ENCODE measurements around the gene PRIM1.
"Not testable (repeated sequence)": the region's sequence is repeated elsewhere in the genome, so short reads cannot be mapped to it uniquely, and the experiment has no call there.

The PRIM1 gene

DNA sequence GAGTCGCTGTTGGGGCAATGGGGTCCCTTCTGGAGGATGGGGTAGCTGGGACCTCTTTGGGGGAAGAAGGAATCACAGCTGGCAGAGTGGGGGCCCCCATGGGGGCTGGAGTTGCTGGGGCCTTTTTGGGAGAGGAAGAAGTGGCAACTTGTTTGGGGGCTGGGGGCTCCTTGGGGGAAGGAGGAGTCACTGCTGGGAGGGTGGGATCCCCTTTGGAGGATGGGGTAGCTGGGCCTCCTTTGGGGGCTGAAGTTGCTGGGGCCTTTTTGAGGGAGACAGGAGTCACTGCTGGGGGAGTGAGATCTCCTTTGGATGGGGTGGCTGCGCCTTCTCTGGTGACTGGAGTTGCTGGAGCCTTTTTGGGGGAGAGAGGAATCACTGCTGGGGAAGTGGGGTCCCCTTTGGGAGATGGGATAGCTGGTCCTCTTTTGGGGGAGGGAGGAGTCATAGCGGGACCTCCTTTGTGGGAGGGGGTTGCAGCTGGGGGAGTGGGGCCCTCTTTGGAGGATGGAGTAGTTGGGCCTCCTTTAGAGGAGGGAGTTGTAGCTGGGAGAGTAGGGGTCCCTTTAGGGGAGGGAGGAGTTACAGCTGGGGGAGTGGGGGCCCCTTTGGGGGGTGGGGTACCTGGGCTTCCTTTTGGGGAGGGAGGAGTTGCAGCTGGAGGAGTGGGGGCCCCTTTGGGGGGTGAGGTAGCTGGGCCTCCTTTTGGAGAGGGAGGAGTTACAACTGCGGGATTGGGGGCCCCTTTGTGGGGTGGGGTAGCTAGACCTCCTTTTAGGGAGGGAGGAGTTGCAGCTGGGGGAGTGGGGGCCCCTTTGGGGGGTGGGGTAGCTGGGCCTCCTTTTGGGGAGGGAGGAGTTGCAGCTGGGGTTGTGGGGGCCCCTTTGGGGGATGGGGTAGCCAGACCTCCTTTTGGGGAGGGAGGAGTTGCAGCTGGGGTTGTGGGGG, 34.9 kb downstream of the PRIM1 start:
- DNase-seq, result no peak

- DNase-seq, result no peak
Observed at GRCh38 chr12:56716458-56716857, 35.7 kb downstream of the PRIM1 start.

DNA sequence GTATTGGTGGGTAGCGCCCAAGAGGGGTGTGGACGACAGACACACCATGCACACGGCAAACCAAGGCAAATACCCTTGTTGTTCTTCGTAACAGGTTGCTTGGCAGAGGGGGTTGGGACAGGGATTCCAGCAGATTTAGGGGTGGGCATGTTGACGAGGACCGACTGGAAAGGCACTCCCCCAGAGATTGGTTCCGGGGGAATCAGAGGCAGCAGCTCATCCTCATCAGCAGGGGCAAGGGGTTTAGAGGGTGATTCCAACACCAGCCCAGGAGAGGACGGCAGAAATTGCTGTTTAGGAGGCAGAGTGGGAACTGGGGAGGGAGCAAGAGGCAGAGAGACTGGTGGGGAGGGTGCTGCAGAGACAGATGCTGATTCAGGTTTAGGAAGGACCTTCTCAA, 36.3 kb downstream of the PRIM1 start:
- DNase-seq, result no peak

- no peak for DNase-seq
Observed at GRCh38 chr12:56714431-56714929, 37.6 kb downstream of the PRIM1 start.

- peak; percentile 36 to 37 for DNase-seq
Observed at GRCh38 chr12:56713345-56713744, 38.8 kb downstream of the PRIM1 start.

DNA sequence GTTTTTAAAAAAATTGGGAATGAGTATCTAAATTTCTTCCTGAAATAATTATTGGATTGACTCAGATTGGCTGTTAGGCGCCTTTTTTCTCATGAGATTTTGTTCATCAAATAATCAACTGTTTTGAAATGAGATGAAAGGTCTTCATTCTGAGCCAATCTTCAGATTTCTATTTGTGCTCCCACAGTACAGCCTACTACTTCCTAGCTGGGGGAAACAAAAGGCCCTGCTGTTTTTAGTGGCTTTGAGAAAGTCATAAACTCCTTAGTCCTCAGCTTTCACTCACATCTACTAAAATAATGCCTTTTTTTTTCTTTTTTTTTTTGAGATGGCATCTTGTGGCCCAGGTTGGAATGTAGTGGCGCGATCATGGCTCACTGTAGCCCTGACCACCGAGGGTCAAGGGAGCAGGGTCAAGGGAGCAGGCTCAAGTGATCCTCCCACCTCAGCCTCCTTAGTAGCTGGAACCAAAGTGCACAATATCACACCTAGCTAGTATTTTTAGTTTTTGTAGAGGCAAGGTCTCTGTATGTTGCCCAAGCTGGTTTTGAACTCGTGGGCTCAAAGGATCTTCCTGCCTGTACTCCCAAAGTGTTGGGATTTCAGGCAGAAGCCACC, 42.3 kb downstream of the PRIM1 start:
- DNase-seq, result peak; percentile 37 to 55

- DNase-seq, result not testable (repeated sequence)
Observed at GRCh38 chr12:56704522-56704921, 47.6 kb downstream of the PRIM1 start.

DNA sequence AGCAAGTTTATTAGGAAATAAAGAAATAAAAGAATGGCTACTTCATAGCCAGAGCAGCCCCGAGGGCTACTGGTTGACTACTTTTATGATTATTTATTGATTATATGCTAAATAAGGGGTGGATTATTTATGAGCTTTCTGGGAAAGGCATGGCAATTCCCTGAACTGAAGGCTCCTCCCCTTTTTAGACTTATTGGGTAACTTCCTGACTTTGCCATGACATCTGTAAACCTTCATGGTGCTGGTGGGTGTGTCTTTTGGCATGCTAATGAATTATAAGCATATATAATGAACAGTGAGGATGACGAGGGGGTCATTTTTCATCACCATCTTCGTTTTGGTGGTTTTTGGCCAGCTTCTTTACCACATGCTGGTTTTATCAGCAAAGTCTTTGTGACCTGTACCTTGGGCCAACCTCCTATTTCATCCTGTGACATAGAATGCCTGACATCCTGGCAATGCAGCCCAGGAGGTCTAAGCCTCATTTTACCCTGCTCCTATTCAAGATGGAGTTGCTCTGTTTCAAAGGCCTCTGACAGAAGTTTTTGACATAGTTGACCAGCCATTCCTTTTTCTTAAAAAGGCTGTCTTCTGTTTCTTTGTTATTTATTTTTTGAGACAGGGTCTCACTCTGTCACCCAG, 53.0 kb downstream of the PRIM1 start:
- DNase-seq, result peak; percentile 50 to 79

GRCh38 chr12:56695327-56696101, 56.6 kb downstream of the PRIM1 start:
- DNase-seq, result no peak

- DNase-seq, result no peak
Observed at GRCh38 chr12:56694161-56694560, 58.0 kb downstream of the PRIM1 start.

GRCh38 chr12:56688846-56689109, 63.3 kb downstream of the PRIM1 start:
- DNase-seq, result no peak

- DNase-seq, result peak; percentile 98 to 99
Observed at GRCh38 chr12:56688129-56688845, 63.8 kb downstream of the PRIM1 start, which contains the start of gene PTGES3. TSS of gene PTGES3 (minus strand) at chr12:56688284. CDS start at chr12:56687999, 285 bp downstream.

DNA sequence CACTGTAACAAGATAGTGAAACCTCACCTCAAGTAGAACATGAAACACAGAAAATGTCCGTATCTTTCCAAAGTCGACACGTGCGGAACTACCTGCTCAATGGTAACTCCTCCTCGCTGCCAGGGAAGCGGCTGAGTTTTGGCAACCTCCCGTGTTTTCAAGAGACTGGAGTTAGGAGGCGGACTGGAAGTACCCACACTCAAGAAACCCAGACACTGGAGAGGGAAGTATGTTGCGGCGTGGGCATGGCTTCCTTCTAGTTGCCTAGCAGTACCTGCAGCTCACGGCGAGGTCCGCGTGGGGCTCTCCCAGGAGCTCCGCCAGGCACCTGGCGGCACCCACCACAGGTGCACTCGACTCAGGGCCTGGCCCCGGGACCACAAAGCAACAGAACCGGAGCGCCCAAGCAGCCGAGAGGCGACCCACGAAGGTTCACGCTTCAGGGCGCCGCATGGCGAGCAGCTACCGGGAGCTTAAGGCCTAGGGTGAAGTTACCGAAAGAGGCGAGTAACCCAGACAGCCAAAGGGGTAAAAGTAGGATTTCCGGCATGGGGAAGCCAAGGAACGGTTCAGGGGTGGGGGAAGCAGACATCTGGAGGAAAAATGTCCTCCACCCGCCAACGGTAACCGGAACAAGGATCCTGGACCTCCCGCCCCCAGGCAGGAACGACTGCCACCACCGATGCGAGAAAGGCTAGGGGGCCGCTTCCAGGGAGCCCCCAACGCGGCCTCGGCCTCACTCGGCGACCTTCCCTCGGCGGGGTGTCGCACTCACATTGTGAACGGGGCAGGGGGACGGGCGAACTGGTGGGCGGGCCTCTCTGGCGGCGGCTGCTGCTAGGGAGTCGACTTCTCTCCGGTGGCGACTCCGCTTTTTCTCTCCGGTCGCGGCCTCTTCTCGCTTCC, 64.6 kb downstream of the PRIM1 start:
- DNase-seq, result peak; percentile 64 to 88

DNA sequence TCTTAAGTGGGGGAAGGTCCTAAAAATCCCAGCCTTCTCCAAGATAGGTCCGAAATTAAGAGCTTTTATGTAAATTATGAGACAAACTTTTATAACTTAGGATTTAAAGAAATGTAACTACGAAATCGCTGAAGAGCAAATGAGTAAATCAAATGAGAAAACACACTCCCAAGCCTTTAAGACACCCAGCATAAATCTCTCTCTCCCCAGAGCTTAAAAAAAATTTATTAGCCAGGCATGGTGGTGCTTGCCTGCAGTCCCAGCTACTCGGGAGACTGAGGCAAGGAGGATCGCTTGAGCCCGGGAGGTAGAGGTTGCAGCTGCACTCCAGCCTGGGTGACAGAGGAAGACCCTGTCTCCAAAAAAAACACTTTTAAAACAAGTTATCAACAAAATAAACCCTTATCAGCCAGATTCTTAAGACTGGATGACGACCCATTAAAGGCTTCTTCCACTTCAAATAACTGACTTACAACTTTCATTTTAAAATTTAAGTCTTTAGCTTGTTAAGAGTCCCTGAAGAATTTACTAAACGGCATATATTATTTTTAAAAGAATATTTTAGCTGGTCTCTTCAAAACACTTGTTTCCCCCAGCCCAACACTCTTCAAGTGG, 67.3 kb downstream of the PRIM1 start:
- DNase-seq, result no peak

DNA sequence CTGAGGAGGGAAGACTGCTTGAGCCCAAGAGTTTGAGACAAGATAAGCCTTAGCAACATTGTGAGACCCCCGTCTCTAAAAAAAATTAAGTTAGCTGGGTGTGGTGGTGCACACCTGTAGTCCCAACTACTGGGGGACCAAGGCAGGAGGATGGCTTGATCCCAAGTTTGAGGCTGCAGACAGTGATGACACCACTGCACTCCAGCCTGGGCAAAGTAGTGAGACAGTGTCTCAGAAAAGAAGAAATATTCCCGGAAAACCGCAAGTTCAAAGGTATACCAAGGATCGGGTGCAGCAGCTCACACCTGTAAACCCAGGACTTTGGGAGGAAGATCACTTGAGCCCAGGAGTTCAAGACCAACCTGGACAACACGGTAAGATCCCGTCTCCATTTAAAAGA, 69.8 kb downstream of the PRIM1 start:
- no peak for DNase-seq
